ENCODE data around the gene TNFAIP3. TPM values are rescaled to one million over a fixed set of nuclear protein-coding genes. Genes with fewer than 3 reads are reported as not detected.

TNFAIP3 gene
- total RNA-seq, 1 experiment from 2014 or later: 1.7 TPM

DNA sequence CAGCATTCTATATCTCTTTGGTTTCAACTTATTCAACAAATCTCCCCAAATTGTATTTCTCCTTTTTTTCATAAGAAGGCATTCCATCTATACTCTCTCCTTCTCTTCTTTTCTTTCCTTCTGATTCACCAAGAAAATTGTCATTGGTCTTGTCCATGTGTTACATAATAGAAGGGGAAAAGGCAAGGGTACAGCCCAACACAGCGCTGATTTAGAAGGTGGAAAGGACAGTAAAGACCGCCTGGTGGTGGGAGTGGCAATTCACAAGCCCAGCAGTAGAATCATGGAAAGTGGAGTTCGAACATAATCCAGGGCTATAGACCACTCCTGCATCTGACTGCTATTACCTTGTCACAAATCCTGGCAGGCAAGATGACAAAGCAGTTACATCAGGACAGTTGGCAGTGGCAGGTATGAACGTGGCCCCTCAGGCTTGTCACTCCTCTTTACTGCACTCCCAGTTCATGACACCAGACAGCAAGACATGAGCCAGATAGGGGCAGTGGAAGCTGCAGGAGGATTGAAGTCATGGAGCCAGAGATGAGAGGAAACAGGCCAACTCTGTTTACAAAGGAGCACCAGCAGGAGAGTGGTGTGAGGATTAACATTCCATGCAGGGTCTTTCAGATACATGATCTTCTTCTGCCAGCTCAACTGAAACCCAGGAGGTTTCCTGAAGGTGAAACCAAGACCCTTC, 2.1 kb upstream of the TNFAIP3 start:
- peak; percentile 40 for DNase-seq
- peaks cover 19% of the 10 kb centered on the region for H3K27me3 ChIP-seq (ENCODE audit: control insufficient read depth, insufficient read depth, low read length)
- H3K36me3 ChIP-seq (replicated peaks; ENCODE audit: control insufficient read depth, insufficient read depth, low read length): no peaks in the 10 kb centered on the region
- H3K4me3 ChIP-seq (ENCODE audit: insufficient read depth, low read depth, low read length): no peak overlapping the region

DNA sequence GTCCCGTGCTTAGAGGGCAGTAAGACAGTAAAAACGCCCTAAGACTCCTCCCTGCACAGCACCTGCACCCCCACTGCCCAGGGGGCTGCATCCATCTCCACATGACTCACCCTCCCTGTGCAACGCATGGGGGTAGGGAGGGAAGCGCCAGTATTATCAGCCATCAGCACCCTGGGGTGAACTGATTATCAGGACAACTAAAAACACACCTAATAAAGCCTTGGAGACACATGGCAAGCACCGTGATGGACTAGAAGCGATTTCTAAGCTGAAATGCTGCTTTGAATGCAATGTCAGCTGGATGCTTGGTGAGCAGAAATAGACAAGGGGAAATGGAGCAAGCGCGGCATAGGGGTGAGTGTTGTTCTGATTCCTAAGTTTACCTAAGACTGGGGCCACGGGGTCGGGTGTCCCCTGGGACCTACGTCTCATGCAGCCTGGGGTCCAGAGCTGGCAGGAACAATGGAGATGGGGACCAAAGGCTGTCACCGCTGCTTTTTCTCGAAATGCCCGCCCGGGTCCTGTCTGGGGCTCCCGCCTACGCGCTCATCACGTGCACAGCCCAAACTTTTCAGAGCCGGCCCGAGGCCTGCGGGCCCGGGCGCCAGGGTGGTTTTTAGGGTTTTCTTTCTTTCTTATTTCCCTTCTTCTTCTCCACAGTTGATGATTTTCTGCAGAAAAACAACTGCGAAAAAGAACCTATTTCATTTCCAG, 702 bp upstream of the TNFAIP3 start:
- H3K36me3 ChIP-seq (replicated peaks; ENCODE audit: control insufficient read depth, insufficient read depth, low read length): no peaks in the 10 kb centered on the region
- H3K4me3 ChIP-seq (ENCODE audit: insufficient read depth, low read depth, low read length): peak overlapping the region; percentile 56
- H3K27me3 ChIP-seq (ENCODE audit: control insufficient read depth, insufficient read depth, low read length): peaks cover 19% of the 10 kb centered on the region
- DNase-seq: peak; percentile 76

DNA sequence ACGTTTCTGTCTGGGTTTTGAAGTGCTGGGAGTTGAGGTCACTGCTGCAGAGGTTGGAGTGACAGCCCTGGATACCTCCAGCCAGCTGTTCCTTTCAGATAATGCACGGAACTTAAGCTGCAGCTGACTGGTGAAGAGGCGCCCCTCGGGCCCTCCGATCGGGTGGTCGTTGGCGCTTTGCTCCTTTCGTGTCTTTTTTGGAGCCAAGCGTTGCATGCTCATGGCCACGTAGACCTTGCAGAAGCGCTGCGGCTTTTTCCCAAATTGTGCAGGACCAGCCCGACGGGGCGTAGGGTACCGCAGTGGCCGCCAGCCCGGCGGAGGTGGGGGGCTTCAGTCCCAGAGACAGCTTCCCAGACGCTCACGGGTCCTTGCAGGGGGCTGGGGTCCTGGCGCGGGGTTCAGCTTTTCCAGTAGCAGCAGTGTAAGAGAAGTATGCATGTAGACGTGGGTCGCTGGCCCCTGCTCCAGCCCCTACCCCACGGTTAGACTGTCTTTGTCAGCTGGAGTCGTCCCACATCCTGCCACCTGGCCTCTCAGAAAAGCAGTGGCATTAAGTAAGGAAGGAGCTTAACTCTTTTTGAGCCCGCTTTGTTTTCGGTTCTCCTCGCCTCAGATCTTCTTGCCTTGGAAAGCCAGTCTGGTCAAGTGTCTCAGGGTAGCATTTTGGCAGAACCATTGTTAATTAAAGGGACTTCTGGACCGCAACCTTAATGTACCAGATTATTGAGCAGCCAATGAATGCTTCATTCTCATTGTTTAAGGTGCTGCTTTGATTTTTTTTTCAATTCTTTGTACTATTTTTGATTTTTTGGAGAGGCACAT, 838 bp downstream of the TNFAIP3 start:
- peaks cover 19% of the 10 kb centered on the region for H3K27me3 ChIP-seq (ENCODE audit: control insufficient read depth, insufficient read depth, low read length)
- no peaks in the 10 kb centered on the region for H3K36me3 ChIP-seq (replicated peaks; ENCODE audit: control insufficient read depth, insufficient read depth, low read length)
- H3K4me3 ChIP-seq (ENCODE audit: insufficient read depth, low read depth, low read length): peak overlapping the region; percentile 65
- DNase-seq: peak; percentile 64

DNA sequence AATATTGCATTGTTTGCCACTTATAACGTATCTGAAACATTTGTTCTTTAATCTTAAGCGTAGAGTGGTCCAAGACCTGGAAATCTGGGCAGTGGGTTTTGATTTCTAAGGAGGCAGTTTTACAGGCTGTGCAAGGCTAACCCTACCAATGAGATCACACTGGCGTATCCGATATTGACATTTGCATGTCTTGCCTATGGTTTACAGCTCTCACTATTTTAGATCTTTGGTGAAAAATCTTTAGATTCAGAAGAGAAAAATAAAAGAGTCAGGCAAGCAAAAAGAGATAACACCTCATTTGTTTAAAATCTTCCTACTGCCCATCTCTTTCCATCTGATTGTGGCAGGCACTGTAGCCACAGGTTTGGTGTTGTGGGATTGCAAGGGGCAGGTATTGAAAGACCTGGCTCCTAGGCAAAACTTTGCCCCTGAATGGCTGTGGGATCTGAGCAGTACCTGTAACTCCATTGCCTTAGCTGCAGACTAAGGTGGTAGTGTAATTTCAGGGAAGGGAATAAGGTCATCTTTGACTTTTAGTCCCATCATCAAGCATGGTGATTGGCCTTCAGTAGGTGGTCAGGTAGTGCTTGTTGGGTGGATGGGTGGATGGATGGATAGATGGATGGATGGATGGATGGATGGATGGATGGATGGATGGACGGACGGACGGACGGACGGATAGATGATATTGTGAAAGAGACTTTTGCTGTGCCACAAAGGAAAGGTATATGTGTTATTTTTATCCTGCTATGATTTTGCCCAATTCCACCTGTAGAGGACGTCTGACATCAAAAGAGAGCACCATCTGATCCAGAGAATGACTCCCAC, 1.9 kb downstream of the TNFAIP3 start:
- no peaks in the 10 kb centered on the region for H3K36me3 ChIP-seq (replicated peaks; ENCODE audit: control insufficient read depth, insufficient read depth, low read length)
- peaks cover 19% of the 10 kb centered on the region for H3K27me3 ChIP-seq (ENCODE audit: control insufficient read depth, insufficient read depth, low read length)
- H3K4me3 ChIP-seq (ENCODE audit: insufficient read depth, low read depth, low read length): no peak overlapping the region
- no peak for DNase-seq

DNA sequence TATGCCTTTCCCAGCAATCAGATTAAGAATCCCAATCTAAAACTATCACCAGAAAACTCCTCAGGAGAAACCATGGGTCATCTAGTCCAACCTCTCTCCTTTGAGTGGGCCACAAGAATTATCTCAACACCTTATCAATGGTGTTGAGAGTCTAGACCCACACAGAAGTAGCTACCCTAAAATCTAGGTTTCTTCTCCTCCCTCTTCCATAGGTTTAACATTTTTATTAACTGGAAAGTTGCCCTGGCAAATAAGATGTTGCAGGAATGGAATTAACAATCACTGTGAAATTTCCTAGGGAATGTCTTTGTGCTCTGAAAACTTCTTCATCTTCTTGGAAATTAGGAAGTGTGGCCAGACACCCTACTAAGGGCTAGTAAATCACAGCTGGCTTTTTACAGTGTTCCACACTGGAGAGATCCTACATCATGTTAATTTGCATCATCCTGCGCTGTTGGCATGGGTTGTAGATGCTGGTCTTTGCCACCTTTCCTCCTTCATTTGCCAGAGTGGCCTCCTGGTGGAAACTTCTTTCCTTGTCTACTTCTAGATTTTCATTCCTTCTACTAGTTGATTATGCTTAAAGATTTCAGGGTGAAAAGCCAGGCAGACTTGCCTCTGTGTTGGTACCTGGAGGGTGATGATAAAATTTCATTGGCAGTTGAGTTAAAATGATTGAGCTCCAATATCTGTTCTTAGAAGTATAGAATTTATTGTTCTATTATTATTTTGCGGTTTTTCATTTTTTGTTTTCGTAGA, 2.7 kb downstream of the TNFAIP3 start:
- Histone ChIP-seq H3K27me3 (ENCODE audit: control insufficient read depth, insufficient read depth, low read length) (peaks cover 19% of the 10 kb centered on the region), H3K4me3 (ENCODE audit: insufficient read depth, low read depth, low read length) (no peak overlapping the region)

DNA sequence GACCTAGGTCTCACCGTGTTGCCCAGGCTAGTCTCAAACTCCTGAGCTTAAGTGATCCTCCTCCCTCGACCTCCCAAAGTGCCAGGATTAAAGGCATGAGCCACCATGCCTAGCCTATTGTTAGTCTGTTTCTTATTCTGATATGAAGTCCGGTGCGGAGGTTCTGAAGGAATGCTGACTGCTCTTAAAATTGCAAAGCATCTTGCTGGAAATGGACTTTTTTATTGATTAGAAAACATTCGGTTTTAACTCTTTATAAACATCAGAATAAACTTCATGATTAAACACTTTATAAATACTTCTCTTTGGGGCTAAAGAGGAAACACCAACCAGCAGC, 3.2 kb downstream of the TNFAIP3 start:
- Histone ChIP-seq H3K27me3 (ENCODE audit: control insufficient read depth, insufficient read depth, low read length) (peaks cover 19% of the 10 kb centered on the region), H3K4me3 (ENCODE audit: insufficient read depth, low read depth, low read length) (no peak overlapping the region), H3K36me3 (replicated peaks; ENCODE audit: control insufficient read depth, insufficient read depth, low read length) (no peaks in the 10 kb centered on the region)
- DNase-seq: no peak

More for the DNA sequence above, 2.7 kb downstream of the TNFAIP3 start:
- H3K36me3 ChIP-seq (replicated peaks; ENCODE audit: control insufficient read depth, insufficient read depth, low read length): no peaks in the 10 kb centered on the region
- DNase-seq: no peak

DNA sequence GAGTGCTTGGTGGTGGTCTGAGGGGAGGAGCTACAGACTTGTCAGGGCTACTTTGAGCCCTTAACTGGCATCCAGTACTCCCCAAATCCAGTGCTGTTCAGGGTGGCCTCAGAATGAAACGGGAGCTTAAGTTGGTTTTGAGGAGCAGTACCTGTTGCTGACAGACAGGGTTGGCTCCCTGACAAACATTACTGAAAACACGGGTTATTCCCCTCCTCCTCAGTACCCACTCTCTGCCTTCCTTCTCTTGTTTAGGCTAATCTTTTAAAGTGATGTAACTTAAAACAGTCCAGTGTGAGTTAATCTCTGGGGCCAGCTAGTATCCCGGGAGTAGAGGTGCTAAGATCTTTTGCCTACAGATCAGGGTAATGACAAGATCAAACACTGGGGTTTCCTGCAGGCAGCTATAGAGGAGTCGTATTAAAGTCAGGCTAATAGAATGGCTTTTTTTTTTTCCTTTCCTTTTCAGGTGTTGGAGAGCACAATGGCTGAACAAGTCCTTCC, 3.7 kb downstream of the TNFAIP3 start:
- no peaks in the 10 kb centered on the region for H3K36me3 ChIP-seq (replicated peaks; ENCODE audit: control insufficient read depth, insufficient read depth, low read length)
- DNase-seq: peak; percentile 25
- H3K4me3 ChIP-seq (ENCODE audit: insufficient read depth, low read depth, low read length): no peak overlapping the region
- peaks cover 19% of the 10 kb centered on the region for H3K27me3 ChIP-seq (ENCODE audit: control insufficient read depth, insufficient read depth, low read length)

DNA sequence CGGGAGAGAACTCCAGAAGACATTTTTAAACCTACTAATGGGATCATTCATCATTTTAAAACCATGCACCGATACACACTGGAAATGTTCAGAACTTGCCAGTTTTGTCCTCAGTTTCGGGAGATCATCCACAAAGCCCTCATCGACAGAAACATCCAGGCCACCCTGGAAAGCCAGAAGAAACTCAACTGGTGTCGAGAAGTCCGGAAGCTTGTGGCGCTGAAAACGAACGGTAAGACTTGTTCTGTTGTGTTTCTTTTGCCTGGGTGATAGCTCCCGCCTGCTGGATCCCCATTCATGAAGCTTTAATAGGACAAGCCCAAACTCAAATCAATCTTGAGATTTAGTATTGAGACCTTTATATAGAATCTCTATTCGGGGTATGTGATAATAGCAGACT, 4.2 kb downstream of the TNFAIP3 start:
- H3K4me3 ChIP-seq (ENCODE audit: insufficient read depth, low read depth, low read length): no peak overlapping the region
- no peaks in the 10 kb centered on the region for H3K36me3 ChIP-seq (replicated peaks; ENCODE audit: control insufficient read depth, insufficient read depth, low read length)
- H3K27me3 ChIP-seq (ENCODE audit: control insufficient read depth, insufficient read depth, low read length): peaks cover 19% of the 10 kb centered on the region
- no peak for DNase-seq

DNA sequence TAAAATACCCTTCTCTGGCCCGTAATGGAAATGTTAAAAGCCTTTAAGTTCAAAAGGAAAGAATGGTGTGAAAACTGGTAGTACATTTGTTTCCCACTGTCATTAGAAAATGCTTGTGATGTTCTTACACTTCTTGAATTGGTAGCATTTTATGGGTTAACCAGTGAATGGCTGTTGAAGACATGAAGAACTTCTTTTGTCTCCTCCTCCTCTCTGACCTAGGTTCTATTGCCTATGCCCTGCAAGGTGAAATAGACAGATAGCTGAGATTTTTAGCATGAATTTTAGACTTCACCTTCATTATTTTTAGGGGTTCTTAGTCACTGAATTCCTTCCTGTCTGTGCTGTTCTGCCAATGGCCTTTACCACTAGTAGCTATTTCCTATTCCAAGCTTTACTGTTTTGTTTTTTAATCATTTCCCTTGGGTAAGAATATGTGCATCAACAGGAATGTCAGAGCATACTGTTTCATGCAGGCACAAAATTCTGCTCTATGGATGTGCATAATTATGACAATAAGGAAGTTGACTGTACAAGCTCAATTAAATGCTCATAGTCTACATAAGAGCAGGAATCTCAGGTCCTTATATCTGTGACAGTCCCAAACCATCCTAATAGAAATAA, 4.9 kb downstream of the TNFAIP3 start:
- Histone ChIP-seq H3K4me3 (ENCODE audit: insufficient read depth, low read depth, low read length) (no peak overlapping the region), H3K27me3 (ENCODE audit: control insufficient read depth, insufficient read depth, low read length) (peaks cover 19% of the 10 kb centered on the region), H3K36me3 (replicated peaks; ENCODE audit: control insufficient read depth, insufficient read depth, low read length) (no peaks in the 10 kb centered on the region)
- DNase-seq: no peak

DNA sequence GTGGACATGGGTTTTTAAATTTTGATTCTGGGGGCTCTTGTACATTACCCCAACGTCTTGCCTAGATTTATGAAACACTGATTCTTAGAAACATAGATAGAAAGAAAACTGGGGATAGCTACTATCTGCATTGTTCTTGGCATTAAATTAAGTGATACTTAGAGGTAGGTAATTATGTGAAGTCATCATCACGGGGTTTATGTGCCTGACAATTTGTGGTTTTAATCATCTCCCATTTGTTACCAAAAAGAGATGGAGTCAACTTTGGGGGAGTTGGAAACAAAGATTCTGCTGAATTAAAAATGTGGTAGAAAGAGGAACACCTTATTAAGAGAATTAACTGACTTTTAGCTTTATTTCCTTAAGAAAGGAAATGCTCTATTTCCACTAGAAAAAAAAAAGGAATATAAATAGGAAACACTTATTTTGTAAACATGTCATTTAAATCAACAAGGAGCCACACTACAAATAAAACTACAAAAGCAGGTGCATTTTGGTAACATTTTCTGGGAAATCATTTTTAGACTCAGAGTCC, 5.6 kb downstream of the TNFAIP3 start:
- no peak for DNase-seq
- Histone ChIP-seq H3K4me3 (ENCODE audit: insufficient read depth, low read depth, low read length) (no peak overlapping the region), H3K36me3 (replicated peaks; ENCODE audit: control insufficient read depth, insufficient read depth, low read length) (no peaks in the 10 kb centered on the region; the same call in 1 of the 2 replicates)

DNA sequence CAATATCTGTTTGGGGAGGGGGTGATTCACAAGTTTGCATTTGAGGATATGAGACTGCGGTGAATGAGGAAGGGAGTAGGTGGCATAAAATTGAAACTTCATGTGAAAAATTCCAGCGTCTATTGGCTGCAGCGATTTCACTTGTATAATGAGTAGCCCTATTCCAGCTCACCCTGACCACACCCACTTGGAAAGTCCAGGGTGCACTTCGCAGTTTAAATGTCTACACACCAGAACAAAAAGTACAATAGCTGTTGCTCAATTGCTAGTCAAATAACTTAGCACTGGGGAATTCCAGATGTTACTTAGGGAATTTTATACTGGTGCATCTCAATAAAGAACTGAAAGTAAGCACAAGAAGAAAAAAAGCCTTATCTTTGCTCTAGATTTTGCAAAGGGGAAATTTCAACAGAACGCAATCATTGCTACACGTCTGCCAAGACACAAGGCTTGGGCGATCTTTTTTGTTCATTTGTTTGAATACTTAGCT, 6.3 kb downstream of the TNFAIP3 start:
- H3K27me3 ChIP-seq (ENCODE audit: control insufficient read depth, insufficient read depth, low read length): peaks cover 6% of the 10 kb centered on the region
- DNase-seq: no peak
- no peak overlapping the region for H3K4me3 ChIP-seq (ENCODE audit: insufficient read depth, low read depth, low read length)

More for the DNA sequence above, 5.6 kb downstream of the TNFAIP3 start:
- peaks cover 13% of the 10 kb centered on the region for H3K27me3 ChIP-seq (ENCODE audit: control insufficient read depth, insufficient read depth, low read length)

DNA sequence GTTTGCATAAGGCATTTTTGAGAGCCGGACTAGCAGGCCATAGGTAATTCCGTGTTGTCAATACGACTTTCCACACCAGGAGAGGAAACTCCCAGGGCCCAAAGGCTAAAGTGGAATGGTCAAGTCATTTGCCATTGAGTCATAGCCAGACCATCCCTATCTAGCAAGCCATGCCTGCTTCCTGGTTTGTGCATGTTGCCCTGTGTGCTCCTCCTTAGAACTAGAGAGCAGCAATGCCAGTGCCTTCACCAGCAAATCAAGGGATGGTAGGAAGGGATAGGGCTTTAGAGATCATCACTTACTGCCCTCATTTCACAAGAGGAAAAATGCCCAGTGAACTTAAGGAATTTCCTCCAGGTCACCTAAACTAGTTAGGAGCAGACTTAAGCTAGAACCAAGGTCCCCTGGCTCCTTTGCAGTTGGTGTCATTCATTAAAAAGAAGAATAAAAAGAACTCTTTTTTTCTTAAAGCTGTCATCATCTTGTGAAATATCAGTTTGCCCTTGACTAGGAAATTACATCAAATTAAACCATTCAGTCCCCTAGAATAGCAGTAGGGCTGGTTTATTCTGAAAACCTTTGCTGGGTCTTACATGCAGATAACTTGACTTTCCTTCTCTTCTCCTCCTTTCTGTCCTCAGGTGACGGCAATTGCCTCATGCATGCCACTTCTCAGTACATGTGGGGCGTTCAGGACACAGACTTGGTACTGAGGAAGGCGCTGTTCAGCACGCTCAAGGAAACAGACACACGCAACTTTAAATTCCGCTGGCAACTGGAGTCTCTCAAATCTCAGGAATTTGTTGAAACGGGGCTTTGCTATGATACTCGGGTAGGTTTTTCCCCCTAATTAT, 7.4 kb downstream of the TNFAIP3 start:
- DNase-seq: no peak
- Histone ChIP-seq H3K4me3 (ENCODE audit: insufficient read depth, low read depth, low read length) (no peak overlapping the region), H3K27me3 (ENCODE audit: control insufficient read depth, insufficient read depth, low read length) (no peaks in the 10 kb centered on the region), H3K36me3 (replicated peaks; ENCODE audit: control insufficient read depth, insufficient read depth, low read length) (no peaks in the 10 kb centered on the region; the same call in 1 of the 2 replicates)

More for the DNA sequence above, 6.3 kb downstream of the TNFAIP3 start:
- H3K36me3 ChIP-seq (replicated peaks; ENCODE audit: control insufficient read depth, insufficient read depth, low read length): no peaks in the 10 kb centered on the region; the same call in 1 of the 2 replicates

Data from H7 (cell line).